Fibroblast of lung (primary cell): Measurements from ENCODE around the gene MLKL. TPM values are rescaled to one million over a fixed set of nuclear protein-coding genes. Genes with fewer than 3 reads are reported as not detected.

ENCODE experiments used
- DNase-seq, 2 donors: peaks; one replicate each; pipeline versions ENCODE4 v3.0.0 to v3.0.0-alpha.2; 2010; ENCODE audit warnings: low read depth in 2 of 2
- H2AFZ ChIP-seq: 2 replicates; pipeline ENCODE4 v1.5.1; 2012; ENCODE audit warnings: low read length, control low read depth, inconsistent platforms
- H3K27ac ChIP-seq: 2 replicates; pipeline ENCODE4 v1.5.1; 2011; ENCODE audit warnings: low read length, control low read depth; ENCODE audit not compliant: insufficient read depth
- H3K27me3 ChIP-seq: 2 replicates; pipeline ENCODE4 v1.5.1; 2011; ENCODE audit warnings: mild to moderate bottlenecking, low read length; ENCODE audit not compliant: control insufficient read depth, insufficient read depth
- H3K36me3 ChIP-seq: 2 replicates; pipeline ENCODE4 v1.5.1; 2011; ENCODE audit warnings: low read length; ENCODE audit not compliant: control insufficient read depth, insufficient read depth
- H3K4me1 ChIP-seq: 2 replicates; pipeline ENCODE4 v1.5.1; 2011; ENCODE audit warnings: low read length; ENCODE audit not compliant: control insufficient read depth, insufficient read depth; ENCODE audit errors: extremely low read depth
- H3K4me2 ChIP-seq: 2 replicates; pipeline ENCODE4 v1.5.1; 2011; ENCODE audit warnings: low read length, control low read depth; ENCODE audit not compliant: insufficient read depth; ENCODE audit errors: extremely low read depth
- H3K4me3 ChIP-seq, 4 experiments: fragments of 200-600 bp in 1 of 4; sonication (generic) in 1 of 4; replicated peaks in 1 of 4; 2 replicates each; pipeline ENCODE4 v1.5.1; 2011 to 2016; ENCODE audit warnings: low read length in 4 of 4, low read depth in 3 of 4, mild to moderate bottlenecking in 3 of 4, control low read depth in 2 of 4, inconsistent platforms in 1 of 4, mixed read lengths in 1 of 4; ENCODE audit not compliant: insufficient read depth in 1 of 4; ENCODE audit errors: control extremely low read depth in 1 of 4
- H3K79me2 ChIP-seq: 2 replicates; pipeline ENCODE4 v1.5.1; 2012; ENCODE audit warnings: mild to moderate bottlenecking, low read length, inconsistent platforms; ENCODE audit not compliant: control insufficient read depth, insufficient read depth
- H3K9ac ChIP-seq: 2 replicates; pipeline ENCODE4 v1.5.1; 2011; ENCODE audit warnings: mild to moderate bottlenecking, low read length, control low read depth; ENCODE audit not compliant: insufficient read depth
- H3K9me3 ChIP-seq: 2 replicates; pipeline ENCODE4 v1.5.1; 2012; ENCODE audit warnings: low read depth, low read length; ENCODE audit not compliant: control insufficient read depth, insufficient read depth
- H4K20me1 ChIP-seq: 2 replicates; pipeline ENCODE4 v1.5.1; 2011; ENCODE audit warnings: low read length; ENCODE audit not compliant: control insufficient read depth, insufficient read depth; ENCODE audit errors: extremely low read depth
- CTCF ChIP-seq, 2 donors: IDR thresholded peaks in 1 of 2; conservative IDR thresholded peaks in 1 of 2; 1 replicate in 1 of 2; 2 replicates in 1 of 2; pipeline ENCODE4 v1.5.1; 2011 to 2012; ENCODE audit warnings: low read length in 2 of 2, control low read depth in 1 of 2, inconsistent platforms in 1 of 2, low read depth in 1 of 2, mild to moderate bottlenecking in 1 of 2
- EZH2 ChIP-seq: IDR thresholded peaks from 2 replicates; pipeline ENCODE4 v1.5.1; 2012; ENCODE audit warnings: low read length, control low read depth, mild to moderate bottlenecking; ENCODE audit errors: missing control alignments
- polyA plus RNA-seq, 2 donors: library from polyadenylated mRNA; depleted of rRNA in 1 of 2; stranded (reverse) in 1 of 2; unstranded in 1 of 2; fragments of >200 nt; gene quantifications; 2 replicates each; pipeline ENCODE4 v1.2.1, GENCODE V29; 2011 to 2012; ENCODE audit warnings: missing spikeins in 1 of 2
- total RNA-seq: library from RNA; depleted of rRNA; stranded (reverse); fragments of >200 nt; gene quantifications from 2 replicates; pipeline ENCODE4 v1.2.1, GENCODE V29; 2014

The MLKL gene
- total and polyA plus RNA-seq, 2 donors (not counting 1 experiment from before 2014, with no cell fraction given): 4.8 to 5.8 TPM

- no peaks in the 10 kb centered on the region for H4K20me1 ChIP-seq
- no peaks in the 10 kb centered on the region for H3K4me1 ChIP-seq
- no peak for DNase-seq
- no peak overlapping the region for H3K27ac ChIP-seq
- peaks cover 45% of the 10 kb centered on the region for H3K79me2 ChIP-seq
- H3K9ac ChIP-seq: no peak overlapping the region
- H3K4me2 ChIP-seq: no peak overlapping the region
- no peaks in the 10 kb centered on the region for H3K9me3 ChIP-seq
- H3K4me3 ChIP-seq: no peak overlapping the region
- peaks cover 2% of the 10 kb centered on the region for H3K36me3 ChIP-seq
- TF ChIP-seq CTCF (conservative IDR thresholded peaks at IDR 0.05 in 1 of 2, IDR thresholded peaks at IDR 0.05 in 1 of 2; ENCODE audit: low read depth in 1 of 2, low read length in 2 of 2) (no peak), EZH2 (no peak)
- H2AFZ ChIP-seq: no peak overlapping the region
- no peaks in the 10 kb centered on the region for H3K27me3 ChIP-seq
Measured at GRCh38 chr16:74652249-74652648, 48.4 kb downstream of the MLKL start.

- H3K9ac ChIP-seq: no peak overlapping the region
- H3K4me2 ChIP-seq: no peak overlapping the region
- H3K79me2 ChIP-seq: peaks cover 41% of the 10 kb centered on the region
- H2AFZ ChIP-seq: no peak overlapping the region
- H3K4me1 ChIP-seq: no peaks in the 10 kb centered on the region
- H4K20me1 ChIP-seq: no peaks in the 10 kb centered on the region
- H3K9me3 ChIP-seq: no peaks in the 10 kb centered on the region
- DNase-seq: no peak
- H3K27ac ChIP-seq: no peak overlapping the region
- H3K4me3 ChIP-seq: no peak overlapping the region
- no peak for TF ChIP-seq EZH2
- no peak for TF ChIP-seq CTCF (conservative IDR thresholded peaks at IDR 0.05 in 1 of 2, IDR thresholded peaks at IDR 0.05 in 1 of 2; ENCODE audit: low read depth in 1 of 2, low read length in 2 of 2)
- H3K36me3 ChIP-seq: peaks cover 2% of the 10 kb centered on the region
- H3K27me3 ChIP-seq: no peaks in the 10 kb centered on the region
Measured at GRCh38 chr16:74651841-74652240, 48.8 kb downstream of the MLKL start.

DNA sequence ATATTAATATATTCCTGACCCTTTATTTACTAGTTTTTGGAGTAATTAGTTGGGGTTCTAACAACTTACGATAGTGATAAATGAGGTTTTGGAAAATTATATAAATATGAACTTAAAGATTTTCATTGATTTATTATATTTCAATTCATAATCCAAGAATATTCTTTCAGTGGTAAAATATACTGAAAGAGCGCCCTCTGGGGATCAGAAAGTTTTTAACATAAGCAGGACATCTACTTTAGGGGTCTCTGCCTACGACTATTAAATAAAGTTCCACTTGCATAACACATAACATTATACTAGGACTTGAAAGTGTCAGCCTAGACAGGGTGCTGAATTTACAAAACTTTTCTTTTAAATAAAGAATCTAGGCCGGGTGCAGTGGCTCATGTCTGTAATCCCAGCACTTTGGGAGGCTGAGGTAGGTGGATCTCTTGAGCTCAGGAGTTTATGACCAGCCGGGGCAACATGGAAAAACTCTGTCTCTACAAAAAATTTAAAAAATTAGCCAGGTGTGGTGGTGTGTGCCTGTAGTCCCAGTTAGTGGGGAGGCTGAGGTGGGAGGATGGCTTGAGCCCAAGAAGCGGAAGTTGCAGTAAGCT, 49.6 kb downstream of the MLKL start:
- Histone ChIP-seq H3K9me3 (no peaks in the 10 kb centered on the region), H2AFZ (no peak overlapping the region), H3K36me3 (peaks cover 2% of the 10 kb centered on the region), H3K4me1 (no peaks in the 10 kb centered on the region), H3K79me2 (peaks cover 34% of the 10 kb centered on the region), H3K4me2 (no peak overlapping the region), H3K4me3 (no peak overlapping the region), H3K27ac (no peak overlapping the region), H3K27me3 (no peaks in the 10 kb centered on the region), H3K9ac (no peak overlapping the region), H4K20me1 (no peaks in the 10 kb centered on the region)
- TF ChIP-seq CTCF (conservative IDR thresholded peaks at IDR 0.05 in 1 of 2, IDR thresholded peaks at IDR 0.05 in 1 of 2; ENCODE audit: low read depth in 1 of 2, low read length in 2 of 2) (peak; percentile 38 to 55), EZH2 (no peak)
- peak in 1 of 2 donors; percentile 31 for DNase-seq
